Pancreas (tissue), 10 donors: Measurements from ENCODE around the gene KSR2. TPM values are rescaled to one million over a fixed set of nuclear protein-coding genes. Genes with fewer than 3 reads are reported as not detected.

Source experiments
- ATAC-seq, 4 donors: fragments of 200-7000 bp; cut with Tn5 transposase; one replicate each; pipeline versions ENCODE4 v1.8.0 to v1.9.1; 2020; ENCODE audit warnings: mild to moderate bottlenecking in 4 of 4, moderate library complexity in 4 of 4
- DNase-seq, 6 donors: peaks; one replicate each; pipeline ENCODE4 v3.0.0-alpha.2; 2020
- FAIRE-seq: peaks from 2 replicates; lab custom pipeline; 2012; peaks lifted over from hg19 to GRCh38; lab: Jason Lieb, UNC
- H3K27ac ChIP-seq, 4 donors: fragments of 200-600 bp; sonication (generic); 1 replicate in 3 of 4; 2 replicates in 1 of 4; pipeline versions ENCODE4 v1.5.0 to v1.8.0; 2020
- H3K27me3 ChIP-seq, 4 donors: fragments of 200-600 bp; one replicate each; pipeline ENCODE4 v1.8.0; 2021
- H3K36me3 ChIP-seq, 3 donors: fragments of 200-600 bp; sonication (generic) in 1 of 3; one replicate each; pipeline versions ENCODE4 v1.5.0 to v1.8.0; 2020 to 2021
- H3K4me1 ChIP-seq, 3 donors: fragments of 200-600 bp; one replicate each; pipeline ENCODE4 v1.8.0; 2021
- H3K4me3 ChIP-seq, 4 donors: fragments of 200-600 bp; sonication (generic) in 2 of 4; one replicate each; pipeline versions ENCODE4 v1.5.0 to v1.8.0; 2020 to 2021
- H3K9me3 ChIP-seq, 4 donors: fragments of 200-600 bp; one replicate each; pipeline ENCODE4 v1.8.0; 2021
- CTCF ChIP-seq, 4 donors: fragments of 200-600 bp; sonication (generic) in 3 of 4; IDR thresholded peaks; one replicate each; pipeline versions ENCODE4 v1.5.0 to v1.8.0; 2021; ENCODE audit warnings: antibody characterized with exemption in 4 of 4
- WGBS, 2 donors: extraction: QIAGEN DNeasy Blood & Tissue Kit; methylation state at CpG; one replicate each; pipeline ENCODE4 v1.1.7; 2013; 5-methylcytosine and 5-hydroxymethylcytosine counted together
- intact Hi-C, 3 donors: fragments of 100-400 bp; cut with DNase I; formaldehyde crosslinking; loops; one replicate each; pipeline versions ENCODE4 v1.11.1 to v1.14.2; 2022
- polyA plus RNA-seq, 2 donors: library from polyadenylated mRNA; stranded (reverse); fragments of 200-250 nt; gene quantifications; one replicate each; pipeline ENCODE4 v1.2.3, GENCODE V29; 2013
- total RNA-seq, 6 donors: library from RNA; stranded (reverse); fragmentation: NEBNext Ultra II Directional in 4 of 6; extraction: Animal tissue kit (Norgen Biotek cat#: 25700) in 4 of 6; gene quantifications; one replicate each; pipeline versions ENCODE4 v1.2.1 to v1.2.4, GENCODE V29; 2021 to 2023
- donor health status: healthy with polysubstance abuse.
- donor health status: DM: no; HTN: no; CAD: no; lungs with moderate emphysema.
- donor health status: DM: no; HTN: no; CAD: no.
- donor health status: control.
- donor health status: control.
- donor health status: Bipolar disorder and iron deficiency.
- donor health status: DM: yes; HTN: yes; CAD: no.
- donor health status: DM: no; HTN: no; CAD: no.
- donor health status: DM: no; HTN: no; CAD: no.
- donor health status: DM: yes; HTN: yes; CAD: no.

The KSR2 gene
- total and polyA plus RNA-seq, 8 donors = 0.68 to 1.8 (median 1.3) TPM

GRCh38 chr12:117498880-117499279, 469.9 kb downstream of the KSR2 start:
- FAIRE-seq (no peak), DNase-seq (no peak), ATAC-seq (no peak)
- TF ChIP-seq CTCF (IDR thresholded peaks at IDR 0.05) = no peak
- whole genome bisulfite sequencing, 2 donors = 57% methylated on average over 3 of the region's 3 CpGs
- Histone ChIP-seq H3K4me3 (no peak overlapping the region), H3K27me3 (no peaks in the 10 kb centered on the region), H3K27ac (no peak overlapping the region), H3K36me3 (no peaks in the 10 kb centered on the region), H3K4me1 (peaks cover 10 to 40% (median 19%) of the 10 kb centered on the region in 3 donors), H3K9me3 (no peaks in the 10 kb centered on the region)
- intact Hi-C loops = no loop called here

GRCh38 chr12:117498256-117498655, 470.5 kb downstream of the KSR2 start:
- Histone ChIP-seq H3K36me3 (no peaks in the 10 kb centered on the region), H3K9me3 (no peaks in the 10 kb centered on the region), H3K27ac (no peak overlapping the region), H3K27me3 (no peaks in the 10 kb centered on the region), H3K4me1 (peaks cover 10 to 40% (median 19%) of the 10 kb centered on the region in 3 donors), H3K4me3 (no peak overlapping the region)
- intact Hi-C loops = no loop called here
- WGBS, 2 donors = 62 to 67% methylated on average over 2 of the region's 2 CpGs
- no peak for TF ChIP-seq CTCF (IDR thresholded peaks at IDR 0.05)
- FAIRE-seq (no peak), DNase-seq (peak in 2 of 6 donors; percentile 23 to 27), ATAC-seq (peak in 2 of 4 donors; percentile 10 to 15)

- Histone ChIP-seq H3K9me3 (no peaks in the 10 kb centered on the region), H3K27me3 (no peaks in the 10 kb centered on the region), H3K4me3 (no peak overlapping the region), H3K27ac (no peak overlapping the region), H3K4me1 (peaks cover 10 to 39% (median 16%) of the 10 kb centered on the region in 3 donors), H3K36me3 (no peaks in the 10 kb centered on the region)
- TF ChIP-seq CTCF (IDR thresholded peaks at IDR 0.05) = no peak
- no peak for ATAC-seq
- DNase-seq = no peak
- WGBS, 2 donors = 71 to 77% methylated on average over 7 of the region's 7 CpGs
- no peak for FAIRE-seq
- intact Hi-C loops = no loop called here
Measured at GRCh38 chr12:117497407-117497806, 471.4 kb downstream of the KSR2 start.

- Histone ChIP-seq H3K27me3 (no peaks in the 10 kb centered on the region), H3K36me3 (no peaks in the 10 kb centered on the region), H3K4me1 (peaks cover 0 to 16% (median 8%) of the 10 kb centered on the region in 3 donors), H3K4me3 (no peak overlapping the region), H3K9me3 (no peaks in the 10 kb centered on the region), H3K27ac (peak overlapping the region in 2 of 4 donors; percentile 17 to 31)
- FAIRE-seq = no peak
- TF ChIP-seq CTCF (IDR thresholded peaks at IDR 0.05) = no peak
- peak; percentile 71 to 79 (median 74) for ATAC-seq
- 7 to 9% methylated on average over 8 of the region's 8 CpGs for WGBS, 2 donors
- intact Hi-C loops = no loop called here
- peak in 5 of 6 donors; percentile 48 to 73 (median 68) for DNase-seq
Measured at GRCh38 chr12:117494833-117495655, 473.7 kb downstream of the KSR2 start.

GRCh38 chr12:117491711-117492110, 477.1 kb downstream of the KSR2 start:
- Histone ChIP-seq H3K27me3 (no peaks in the 10 kb centered on the region), H3K4me1 (peaks cover 0 to 9% (median 8%) of the 10 kb centered on the region in 3 donors), H3K4me3 (no peak overlapping the region), H3K9me3 (no peaks in the 10 kb centered on the region), H3K27ac (no peak overlapping the region), H3K36me3 (no peaks in the 10 kb centered on the region)
- ATAC-seq = no peak
- 90 to 94% methylated on average over 7 of the region's 7 CpGs for WGBS, 2 donors
- FAIRE-seq = no peak
- no peak for TF ChIP-seq CTCF (IDR thresholded peaks at IDR 0.05)
- no peak for DNase-seq
- intact Hi-C loops = no loop called here
